HG03354 (cell line): Measurements from ENCODE around the gene MAP4K1.

Source experiments
- ATAC-seq: cut with Tn5 transposase; IDR thresholded peaks from one replicate; pipeline ENCODE4 v1.9.1; 2021; ENCODE audit warnings: mild to moderate bottlenecking; ENCODE audit not compliant: unreplicated experiment, poor library complexity, severe bottlenecking

The MAP4K1 gene

DNA sequence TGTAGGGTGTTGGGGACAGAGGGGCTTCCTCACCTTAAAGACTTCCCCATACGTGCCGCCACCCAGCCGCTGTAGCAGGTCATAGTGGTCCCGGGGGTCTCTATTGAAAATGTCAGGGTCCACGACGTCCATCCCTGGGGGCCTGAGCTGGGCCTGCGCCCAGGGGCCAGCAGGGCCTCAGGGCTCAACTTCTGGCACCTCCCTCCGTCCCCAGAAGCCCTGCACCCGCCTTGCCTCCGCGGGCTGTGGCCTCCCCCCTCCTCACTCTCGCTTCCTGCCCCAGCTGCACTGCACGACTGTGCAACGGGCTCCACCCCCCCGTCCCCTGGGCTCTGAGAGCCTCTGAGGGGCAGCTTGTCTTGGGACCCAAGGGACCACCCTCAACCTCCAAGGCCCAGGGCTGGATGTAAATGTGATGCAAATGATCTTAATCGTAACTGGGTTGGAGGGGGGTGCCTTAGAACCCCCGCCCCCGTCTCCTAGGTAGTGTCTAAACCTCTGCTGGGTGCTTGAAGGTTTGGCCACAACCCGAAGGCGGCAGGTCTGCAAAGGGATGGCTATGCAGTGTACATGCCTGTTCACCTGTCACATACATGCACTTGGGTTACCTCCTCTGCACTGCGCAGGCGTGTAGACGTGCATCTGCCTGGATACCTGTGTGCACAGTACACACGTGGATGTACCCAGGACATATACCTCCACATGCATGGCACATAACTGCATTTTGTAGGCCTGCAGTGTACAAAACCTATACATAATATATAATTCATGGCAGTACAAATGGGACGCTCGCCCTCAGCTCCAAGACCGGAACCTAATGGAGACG, at the start of gene MAP4K1:
TSS of gene MAP4K1 (minus strand) at position 190 of the 826 bp plus-strand sequence. CDS start at position 132, 58 bp downstream.
- peak; percentile 72 for ATAC-seq

DNA sequence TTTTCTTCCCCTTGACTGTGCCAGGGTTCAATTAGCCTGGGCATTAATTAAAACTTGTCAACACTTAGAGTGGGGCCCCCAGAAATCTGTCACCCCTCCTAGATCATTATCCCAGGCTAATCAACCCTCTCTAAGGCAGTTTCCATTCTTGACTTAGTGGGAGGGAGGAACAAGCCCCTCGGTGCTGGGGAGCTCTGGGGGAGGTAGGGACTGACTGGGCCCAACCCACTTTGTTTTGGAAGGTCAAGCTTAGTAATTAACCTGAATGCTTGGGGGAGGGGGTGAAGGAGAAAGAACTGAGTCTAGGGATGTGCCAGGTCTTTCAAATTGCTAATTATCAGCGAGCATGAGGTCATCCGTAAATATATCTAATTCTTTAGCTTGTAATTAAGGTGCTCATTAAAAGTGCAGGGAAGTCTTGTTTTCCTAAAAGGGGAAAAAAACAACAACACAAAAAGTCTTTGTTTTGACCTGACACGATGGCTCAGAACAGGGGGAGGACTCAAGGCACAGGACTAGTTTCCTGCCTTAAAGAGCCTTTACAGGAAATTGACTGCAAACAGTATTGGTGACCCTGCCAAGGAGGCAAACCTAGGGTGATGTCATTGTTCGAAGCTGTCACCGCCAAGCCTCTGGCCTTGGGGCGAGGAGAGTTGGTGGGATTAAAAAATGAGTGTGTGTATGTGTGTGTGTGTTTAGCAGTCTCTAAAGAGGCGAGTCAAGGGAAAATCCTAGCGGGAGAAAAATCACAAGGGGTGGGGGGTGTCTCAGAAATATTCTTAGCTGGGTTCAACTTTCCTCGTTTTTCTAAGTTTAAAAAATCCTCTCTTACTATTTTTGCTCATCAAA, 49.1 kb upstream of the MAP4K1 start:
- peak; percentile 62 for ATAC-seq

DNA sequence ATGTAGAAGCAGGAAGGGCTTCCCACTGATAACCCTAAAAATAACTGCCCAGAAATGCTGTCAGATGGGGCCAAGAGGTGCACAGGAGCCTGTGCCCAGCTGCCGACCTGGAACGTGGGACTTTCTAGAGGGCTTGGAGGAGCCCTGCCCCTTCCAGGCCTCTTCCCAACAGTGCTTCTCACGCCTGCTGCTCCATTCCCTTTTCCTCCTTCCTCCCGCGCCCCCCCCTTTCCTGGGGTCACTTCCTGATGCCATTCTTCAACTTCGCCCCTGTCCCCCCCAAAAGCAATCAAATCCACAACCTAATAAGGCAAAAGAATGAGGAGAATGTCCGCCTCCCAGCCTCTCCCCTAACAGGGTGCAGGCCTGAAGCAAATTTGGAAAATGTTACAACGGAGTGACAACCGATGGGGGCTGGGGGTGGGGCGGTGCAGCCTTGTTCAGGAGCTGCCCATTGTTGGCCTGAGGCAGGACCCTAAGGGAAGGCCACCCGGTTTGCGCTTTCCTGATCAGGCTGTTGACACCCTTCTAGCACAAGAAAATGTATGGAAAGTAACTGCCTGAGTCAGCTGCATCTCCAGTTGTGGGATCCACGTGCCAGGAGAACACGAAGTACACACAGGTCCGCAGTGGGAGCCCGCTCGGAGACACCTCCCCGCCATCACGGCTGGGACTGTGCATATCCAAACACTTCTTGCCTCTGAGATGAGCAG, 48.4 kb upstream of the MAP4K1 start:
- no peak for ATAC-seq

DNA sequence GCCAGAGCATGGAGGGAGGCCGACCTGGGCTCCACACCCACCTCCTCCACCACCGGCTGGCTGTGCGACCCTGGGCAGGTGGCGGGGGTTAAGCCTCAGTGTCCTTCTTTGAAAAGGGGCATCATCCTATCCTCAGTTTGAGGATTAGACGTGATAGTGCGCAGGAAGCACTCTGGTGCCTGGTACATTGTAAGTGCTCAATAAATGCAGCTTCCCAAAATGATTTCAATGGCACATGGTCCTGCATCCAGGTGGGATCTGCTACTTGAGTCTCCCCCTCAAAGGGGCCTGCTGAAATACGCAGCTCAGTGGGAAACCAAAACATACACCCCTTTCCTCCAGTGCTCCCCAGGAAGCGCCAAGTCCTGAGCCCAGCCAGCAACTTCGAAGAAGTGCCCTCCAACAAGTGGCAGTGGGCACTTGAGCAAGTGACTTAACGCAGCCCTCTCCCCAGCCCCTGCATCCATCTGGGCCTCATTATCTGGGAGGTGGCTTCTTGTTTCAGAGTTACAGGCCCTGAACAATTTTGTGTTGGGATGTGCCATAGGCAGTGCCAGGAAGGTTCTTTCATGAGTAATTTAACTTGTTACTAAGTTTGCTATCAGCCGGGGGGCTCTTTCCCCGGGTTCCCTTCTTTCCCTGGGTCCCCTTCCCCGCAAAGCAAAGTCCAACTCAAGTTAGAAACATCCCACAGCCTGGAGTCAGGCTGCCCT, 47.6 kb upstream of the MAP4K1 start:
- no peak for ATAC-seq

DNA sequence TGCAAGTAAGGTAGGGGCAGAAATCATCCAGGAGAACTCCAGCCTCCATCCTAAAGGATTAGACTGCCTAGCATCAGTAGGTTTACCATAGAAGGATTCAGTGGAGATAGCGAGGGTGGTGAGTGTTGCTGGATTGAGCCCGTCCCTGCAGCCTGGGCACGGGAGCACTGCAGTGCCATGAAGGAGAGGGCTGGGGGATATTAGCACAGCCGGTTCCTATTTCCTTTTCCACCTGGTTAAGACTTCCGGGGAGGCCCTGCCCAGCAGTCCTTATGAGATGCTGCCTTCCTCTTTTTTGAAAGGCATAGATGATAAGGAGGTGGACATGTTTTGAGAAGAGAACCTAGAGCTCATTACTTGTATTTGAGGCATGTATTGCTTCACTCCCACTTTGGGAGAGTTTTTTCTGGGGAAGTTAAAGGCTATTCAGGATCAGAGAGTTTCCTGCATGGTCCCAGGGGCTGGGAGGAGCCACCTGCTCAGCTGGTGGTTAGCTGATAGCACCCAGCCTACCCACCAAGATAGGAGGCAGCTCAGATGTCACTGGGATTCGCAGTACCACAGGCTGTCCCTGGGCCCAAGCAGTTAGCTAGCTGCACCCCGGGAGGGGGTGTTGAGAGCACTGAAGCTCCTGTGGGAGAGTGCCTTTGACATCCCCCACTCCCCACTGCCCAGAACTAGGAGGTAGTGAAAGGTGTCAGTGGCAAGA, 46.9 kb upstream of the MAP4K1 start:
- no peak for ATAC-seq

DNA sequence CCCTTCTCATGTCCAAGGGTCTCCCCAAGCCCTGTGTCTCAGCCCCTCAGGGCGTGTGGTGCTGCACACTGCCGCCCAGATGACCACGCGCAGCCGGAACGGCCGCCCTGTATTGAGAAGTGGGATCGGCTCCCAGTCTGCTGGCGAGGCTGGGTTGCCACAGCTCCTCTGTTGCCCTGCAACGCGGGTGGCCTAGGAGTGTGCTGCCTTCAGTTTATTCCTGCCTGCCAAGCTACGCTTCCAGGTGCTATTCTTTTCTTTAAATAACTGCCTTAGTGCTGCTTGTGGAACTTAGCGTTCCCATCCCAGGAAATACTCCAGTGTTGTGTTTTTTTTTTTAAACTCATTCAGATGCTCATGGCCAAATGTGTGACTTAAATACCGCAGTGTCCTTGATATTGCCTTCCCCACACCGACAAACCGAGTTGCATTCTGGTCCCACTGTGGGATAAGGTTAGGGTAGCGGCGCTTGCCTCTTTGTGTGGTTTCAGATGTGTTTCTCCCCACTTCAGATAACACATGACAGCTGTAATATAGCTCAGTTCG, 46.3 kb upstream of the MAP4K1 start:
- ATAC-seq, result no peak

DNA sequence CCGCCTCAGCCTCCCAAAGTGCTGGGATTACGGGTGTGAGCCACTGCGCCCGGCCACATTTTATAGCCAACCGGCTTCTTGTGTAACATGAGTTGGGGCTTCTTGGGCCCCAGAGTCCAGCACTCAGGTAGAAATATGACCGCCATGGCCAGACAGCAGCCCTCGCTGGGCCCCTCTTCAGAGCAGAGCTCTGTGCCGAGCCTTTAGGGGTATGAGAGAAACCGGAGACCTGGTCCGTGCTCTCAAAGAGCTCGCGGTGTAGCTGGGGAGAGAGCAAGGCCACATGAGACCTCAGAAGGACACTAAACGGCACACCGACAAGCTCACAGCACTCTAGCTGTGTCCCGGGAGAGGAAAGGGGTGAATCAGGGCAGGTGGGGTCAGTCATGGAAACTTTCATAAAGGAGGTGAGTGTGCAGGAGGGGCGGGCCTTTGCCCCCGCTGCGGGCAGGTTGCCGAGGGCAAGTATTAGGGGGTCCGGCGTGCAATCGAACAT, 45.5 kb upstream of the MAP4K1 start:
- ATAC-seq, result no peak

DNA sequence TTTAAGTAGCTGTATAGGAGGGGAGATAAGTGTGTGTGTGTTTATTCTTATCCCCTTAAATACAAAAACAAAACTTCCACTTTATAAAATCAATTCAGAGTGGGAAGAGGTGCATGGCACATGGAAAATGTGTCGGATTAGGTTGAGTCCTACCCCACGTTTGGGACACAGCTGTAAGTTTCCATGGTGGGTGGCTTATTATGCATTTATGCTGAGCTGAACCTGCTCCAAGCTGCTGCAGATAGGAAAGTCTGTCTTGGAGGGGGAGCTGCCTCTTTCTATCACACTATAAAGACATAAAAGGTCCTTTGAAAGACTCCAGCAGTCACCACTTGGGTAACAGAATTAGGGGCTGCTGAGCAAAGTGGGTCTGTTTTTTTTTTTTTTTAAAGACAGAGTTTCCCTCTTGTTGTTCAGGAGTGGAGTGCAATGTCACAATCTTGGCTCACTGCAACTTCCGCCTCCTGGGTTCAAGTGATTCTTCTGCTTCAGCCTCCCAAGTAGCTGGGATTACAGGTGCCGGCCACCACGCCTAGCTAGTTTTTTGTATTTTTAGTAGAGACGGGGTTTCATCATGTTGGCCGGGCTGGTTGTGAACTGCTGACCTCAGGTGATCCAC, 44.9 kb upstream of the MAP4K1 start:
- no peak for ATAC-seq

DNA sequence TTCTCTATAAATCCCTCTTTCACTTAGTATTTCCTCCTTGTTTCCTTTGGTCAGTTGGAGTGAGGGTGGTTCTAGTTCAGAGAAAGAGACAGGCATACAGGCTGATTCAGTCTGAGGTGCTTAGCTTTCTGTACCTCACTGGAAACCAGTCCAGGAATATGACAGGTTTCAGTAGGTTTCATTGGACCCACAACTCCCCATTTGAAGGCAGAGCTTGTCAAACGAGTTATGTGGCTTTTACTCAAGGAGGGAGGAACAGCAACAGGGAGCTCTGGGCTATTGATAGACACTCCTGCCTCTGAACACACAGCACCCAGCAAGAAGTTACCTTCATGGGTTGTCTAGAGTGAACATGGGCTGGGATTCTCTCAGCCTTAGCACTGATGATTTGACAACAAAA, 44.2 kb upstream of the MAP4K1 start:
- ATAC-seq, result no peak

DNA sequence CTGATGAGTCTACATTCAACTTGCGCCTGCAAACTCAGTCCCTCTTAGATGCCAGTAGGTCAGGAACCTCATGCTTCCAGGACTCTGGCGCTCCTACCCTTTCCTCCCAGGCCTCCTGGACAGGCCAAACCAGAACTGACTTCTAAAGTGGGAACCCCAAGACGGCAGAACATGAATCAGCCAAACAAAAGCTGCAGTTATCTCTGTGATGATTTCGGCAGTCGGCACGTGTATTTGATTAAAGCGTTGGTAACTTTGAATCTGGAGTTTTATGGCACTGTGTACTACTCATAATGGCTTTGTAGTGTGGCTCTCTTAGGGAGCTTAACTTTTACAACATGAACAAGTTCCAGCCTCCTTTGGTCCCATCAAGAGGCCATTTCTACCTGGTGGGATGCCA, 43.4 kb upstream of the MAP4K1 start:
- no peak for ATAC-seq

DNA sequence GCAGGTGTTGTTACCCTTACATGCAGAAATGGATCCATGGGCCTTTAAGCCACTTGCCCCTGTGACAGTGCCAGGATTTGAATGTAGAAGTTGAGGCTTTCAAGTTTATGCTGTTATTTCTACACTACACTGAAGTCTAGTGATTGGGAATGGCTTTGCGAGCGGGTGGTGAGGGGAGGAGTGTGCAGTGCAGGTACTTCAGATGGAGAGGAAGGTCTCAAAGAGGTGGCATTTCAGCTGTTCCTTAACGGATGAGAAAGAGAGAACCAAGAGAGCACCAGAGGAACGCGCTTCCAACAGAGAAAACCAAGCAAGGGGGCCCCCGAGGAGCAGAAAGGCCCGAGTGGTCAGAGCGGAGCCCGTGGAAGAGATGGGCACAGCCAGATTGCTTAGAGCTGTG, 43.0 kb upstream of the MAP4K1 start:
- ATAC-seq, result no peak

DNA sequence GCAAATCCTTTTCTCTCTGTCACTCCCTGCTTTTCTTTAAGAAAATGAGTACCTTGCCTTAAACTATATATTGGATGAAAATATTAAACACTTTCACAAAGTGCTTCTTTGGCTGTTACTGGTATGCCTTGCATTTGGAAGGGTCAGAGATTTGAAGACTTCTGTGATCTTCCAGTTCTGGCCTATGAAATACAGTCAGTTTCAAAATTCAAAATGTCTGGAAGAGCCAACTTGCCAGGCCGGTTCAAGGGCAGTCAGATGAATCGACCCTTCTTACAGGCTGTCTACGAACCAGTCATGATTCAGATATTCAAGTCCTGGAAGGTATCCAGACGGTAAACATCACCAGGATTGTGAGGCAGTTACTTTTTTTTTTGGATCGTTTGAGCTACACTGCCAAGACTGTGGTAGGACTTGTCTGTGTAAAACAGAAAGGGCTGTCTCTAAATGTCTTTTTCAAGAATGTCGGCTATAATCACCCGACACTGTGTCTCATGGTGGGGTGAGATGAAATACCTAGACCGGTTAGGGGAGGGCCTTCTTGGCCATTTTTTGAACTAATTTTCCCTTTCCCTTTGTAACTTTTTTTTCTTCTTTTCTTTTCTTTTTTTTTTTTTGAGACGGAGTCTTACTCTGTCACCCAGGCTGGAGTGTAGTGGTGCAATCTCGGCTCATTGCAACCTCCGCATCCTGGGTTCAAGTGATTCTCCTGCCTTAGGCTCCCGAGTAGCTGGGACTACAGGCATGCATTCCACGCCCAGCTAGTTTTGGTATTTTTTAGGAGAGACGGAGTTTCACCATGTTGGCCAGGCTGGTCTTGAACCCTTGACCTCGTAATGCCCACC, 40.9 kb upstream of the MAP4K1 start:
- no peak for ATAC-seq

DNA sequence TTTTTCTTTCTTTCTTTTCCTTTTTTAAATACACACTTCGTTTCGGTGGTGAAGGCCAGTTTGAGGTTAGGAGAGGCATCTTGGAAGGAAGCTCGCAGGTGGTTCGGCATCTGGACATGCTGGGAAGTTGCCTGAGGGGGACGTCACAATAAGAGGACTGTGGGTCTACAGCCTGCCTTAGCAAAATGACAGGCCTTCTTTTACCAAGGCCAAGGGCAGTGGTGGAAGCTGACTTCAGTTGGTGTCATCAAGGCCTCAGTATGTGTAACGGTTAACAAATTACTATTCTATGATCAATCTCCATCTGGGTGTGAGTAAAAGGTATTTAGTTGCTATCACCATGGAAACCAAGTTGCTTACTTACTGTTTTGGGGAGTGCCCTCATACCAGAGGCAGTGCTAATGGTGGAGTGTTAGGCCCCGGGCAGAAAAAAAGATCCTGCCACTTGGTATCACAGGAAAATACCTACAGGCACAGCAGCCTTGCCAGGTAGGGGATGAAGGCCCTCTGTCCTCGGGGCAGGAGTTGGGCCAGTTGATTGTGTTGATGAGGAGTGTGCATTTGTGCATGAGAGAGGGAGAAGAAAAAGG, 40.0 kb upstream of the MAP4K1 start:
- no peak for ATAC-seq

DNA sequence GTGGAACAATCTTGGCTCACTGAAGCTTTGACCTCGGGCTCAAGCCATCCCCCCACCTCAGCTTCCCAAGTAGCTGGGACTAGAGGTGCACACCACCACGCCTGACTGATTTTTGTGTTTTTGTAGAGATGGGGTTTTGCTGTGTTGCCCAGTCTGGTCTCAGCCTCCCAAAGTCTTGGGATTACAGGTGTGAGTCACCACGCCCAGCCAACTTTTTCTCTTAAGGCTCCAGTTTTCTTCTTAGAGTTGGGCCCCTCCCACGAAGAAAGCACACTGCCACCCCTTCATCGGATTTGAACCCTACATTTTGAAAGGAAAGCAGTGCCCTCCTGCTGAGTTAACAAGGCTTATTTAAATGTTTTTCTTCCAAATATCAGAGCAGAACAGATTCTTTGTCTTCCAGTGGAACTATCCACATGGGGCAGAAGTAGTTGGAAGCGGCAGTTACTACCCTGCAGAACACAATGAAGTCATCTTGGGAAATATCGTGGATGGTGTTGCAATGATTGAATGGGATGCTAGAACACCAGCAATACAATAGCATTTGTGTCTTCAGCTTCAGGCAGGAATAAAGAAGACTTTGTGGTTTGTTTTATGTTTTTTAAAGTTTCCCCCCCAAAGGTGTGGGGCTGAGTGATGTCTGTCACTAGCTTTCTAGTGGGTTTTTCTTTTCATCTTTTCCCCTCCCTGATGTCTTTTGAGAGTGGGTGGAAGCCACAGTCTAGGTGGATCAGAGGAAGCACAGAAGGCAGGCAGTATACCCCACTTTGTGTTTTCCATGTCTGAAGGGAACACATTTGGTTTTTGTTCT, 38.6 kb upstream of the MAP4K1 start:
- ATAC-seq, result no peak

DNA sequence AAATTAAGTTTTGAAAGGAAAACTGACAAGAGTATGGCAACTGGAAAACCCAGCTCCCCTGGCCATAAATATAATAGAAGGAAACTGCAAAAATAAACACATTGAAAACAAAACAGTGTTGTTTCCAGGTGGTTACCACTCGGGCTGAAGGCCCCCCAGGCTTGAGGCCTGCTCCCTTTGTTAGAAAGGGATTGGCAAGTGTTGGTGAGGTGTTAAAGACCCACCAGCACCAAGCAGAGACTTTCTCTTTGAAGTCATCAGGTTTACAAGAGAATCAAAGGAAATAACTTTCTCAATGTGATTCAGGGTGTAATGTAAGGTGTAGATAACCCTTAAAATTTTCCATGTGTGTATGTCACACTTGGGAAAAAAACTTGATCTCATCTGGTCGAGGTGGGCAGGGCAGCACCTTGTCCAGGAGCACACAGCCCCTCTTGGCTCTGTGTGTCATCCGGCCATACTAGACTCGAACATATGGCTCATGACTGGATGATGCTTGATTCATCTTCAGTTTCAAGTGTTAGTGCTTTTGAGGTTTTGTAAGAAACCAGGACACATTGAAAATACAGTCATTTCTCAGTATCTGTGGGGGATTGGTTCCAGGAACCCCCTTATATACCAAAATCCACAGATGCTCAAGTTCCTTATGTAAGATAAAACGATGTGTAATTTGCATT, 37.5 kb upstream of the MAP4K1 start:
- ATAC-seq, result no peak

DNA sequence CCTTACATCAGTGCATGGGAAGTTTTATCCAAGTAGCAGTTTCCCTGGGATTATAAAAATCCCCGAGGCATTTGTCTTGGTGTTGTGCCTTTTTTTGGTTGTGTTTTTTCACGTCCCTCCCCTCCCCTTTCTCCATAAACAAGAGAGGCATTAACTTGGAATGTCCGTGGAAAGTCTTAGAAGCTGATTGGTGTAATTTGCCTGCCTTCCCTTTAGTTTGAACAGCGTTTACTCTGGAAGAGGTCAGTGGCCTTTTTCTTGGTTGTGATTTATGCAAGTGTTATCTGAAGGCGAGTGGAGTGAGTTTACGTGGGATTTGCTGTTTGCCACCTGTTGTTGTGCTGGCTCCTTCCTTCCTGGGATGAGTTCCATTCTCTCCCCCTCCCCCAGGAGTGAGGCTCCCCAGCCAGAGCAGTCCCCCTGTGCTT, 36.9 kb upstream of the MAP4K1 start:
- ATAC-seq, result no peak
